Activated naive CD4-positive, alpha-beta T cell treated with anti-CD3 and anti-CD28 coated beads, Interleukin-2, amount 50 U/mL, for 24 hours (primary cell): ENCODE measurements around the gene TMEM245.

ENCODE experiments used
- H3K27ac Mint-ChIP-seq: one replicate; pipeline ENCODE4 v1.8.0; 2021; ENCODE audit warnings: mild to moderate bottlenecking, mixed read lengths
- H3K27me3 Mint-ChIP-seq: one replicate; pipeline ENCODE4 v1.8.0; 2021; ENCODE audit warnings: mixed read lengths
- H3K36me3 Mint-ChIP-seq: one replicate; pipeline ENCODE4 v1.8.0; 2021; ENCODE audit warnings: mixed read lengths
- H3K4me1 Mint-ChIP-seq: one replicate; pipeline ENCODE4 v1.8.0; 2021; ENCODE audit warnings: mixed read lengths
- H3K4me3 Mint-ChIP-seq: one replicate; pipeline ENCODE4 v1.8.0; 2021; ENCODE audit warnings: mild to moderate bottlenecking, mixed read lengths
- H3K9me3 Mint-ChIP-seq: one replicate; pipeline ENCODE4 v1.8.0; 2021; ENCODE audit warnings: mixed read lengths

TMEM245 gene

GRCh38 chr9:109098171-109098959, 21.4 kb downstream of the TMEM245 start:
- Mint-ChIP-seq H3K36me3 (peaks cover 21% of the 10 kb centered on the region), H3K9me3 (peaks cover 8% of the 10 kb centered on the region), H3K4me1 (peaks cover 95% of the 10 kb centered on the region), H3K27ac (peak overlapping the region; percentile 95), H3K4me3 (peak overlapping the region; percentile 70), H3K27me3 (no peaks in the 10 kb centered on the region)

- H3K9me3 Mint-ChIP-seq, result no peaks in the 10 kb centered on the region
- H3K4me1 Mint-ChIP-seq, result peaks cover 96% of the 10 kb centered on the region
- peak overlapping the region; percentile 37 for H3K4me3 Mint-ChIP-seq
- peak overlapping the region; percentile 99 for H3K27ac Mint-ChIP-seq
- H3K27me3 Mint-ChIP-seq, result no peaks in the 10 kb centered on the region
- peaks cover 18% of the 10 kb centered on the region for H3K36me3 Mint-ChIP-seq
These were observed 22.6 kb downstream of the TMEM245 start for GRCh38 chr9:109097146-109097545.

DNA sequence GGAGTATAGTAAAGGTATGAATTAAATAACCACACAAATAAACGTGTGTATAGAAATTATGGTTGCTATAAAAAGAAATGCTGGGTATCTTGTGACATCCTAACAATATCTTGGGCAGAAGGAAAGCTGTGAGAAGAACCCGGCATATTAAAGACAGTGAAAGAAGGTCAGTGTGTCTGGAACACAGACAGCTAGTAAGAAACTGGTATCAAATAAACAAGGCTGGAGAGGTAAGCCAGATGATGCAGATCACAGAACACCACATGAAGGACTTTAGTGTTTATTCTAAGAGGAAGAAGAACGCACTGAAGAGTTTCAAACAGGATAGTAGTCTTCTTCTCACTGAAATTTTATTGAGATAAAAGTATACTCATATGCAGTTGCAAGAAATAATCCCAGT, 24.4 kb downstream of the TMEM245 start:
- Mint-ChIP-seq H3K36me3 (peaks cover 27% of the 10 kb centered on the region), H3K4me3 (peak overlapping the region; percentile 35), H3K9me3 (no peaks in the 10 kb centered on the region), H3K27me3 (no peaks in the 10 kb centered on the region), H3K4me1 (peaks cover 89% of the 10 kb centered on the region), H3K27ac (peak overlapping the region; percentile 78)

- Mint-ChIP-seq H3K27me3 (no peaks in the 10 kb centered on the region), H3K4me3 (no peak overlapping the region), H3K36me3 (peaks cover 30% of the 10 kb centered on the region), H3K9me3 (no peaks in the 10 kb centered on the region), H3K4me1 (peaks cover 81% of the 10 kb centered on the region), H3K27ac (peak overlapping the region; percentile 78)
These were observed 25.5 kb downstream of the TMEM245 start for GRCh38 chr9:109094268-109094667.

DNA sequence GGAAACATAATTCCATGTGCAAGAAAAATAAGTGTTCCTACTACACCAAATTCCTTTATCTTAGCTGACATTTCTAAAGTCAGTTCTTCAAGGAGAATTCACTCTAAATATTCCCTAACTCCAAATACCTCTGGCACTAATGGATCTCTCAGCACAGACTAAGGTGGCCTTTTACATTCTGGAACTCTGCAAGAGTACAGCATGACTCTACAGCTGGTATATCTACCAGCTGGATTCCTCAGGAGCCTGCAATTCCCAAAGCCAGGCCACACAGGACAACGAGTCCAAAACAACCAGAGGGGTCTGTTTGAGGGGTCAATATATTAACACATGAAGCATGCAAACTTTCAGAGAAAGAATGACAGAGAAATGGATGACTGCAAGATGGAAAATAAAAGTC, 27.2 kb downstream of the TMEM245 start:
- no peaks in the 10 kb centered on the region for H3K9me3 Mint-ChIP-seq
- no peaks in the 10 kb centered on the region for H3K27me3 Mint-ChIP-seq
- peak overlapping the region; percentile 90 for H3K27ac Mint-ChIP-seq
- no peak overlapping the region for H3K4me3 Mint-ChIP-seq
- H3K36me3 Mint-ChIP-seq, result peaks cover 34% of the 10 kb centered on the region
- H3K4me1 Mint-ChIP-seq, result peaks cover 66% of the 10 kb centered on the region

GRCh38 chr9:109092051-109092580, 27.6 kb downstream of the TMEM245 start:
- H3K4me1 Mint-ChIP-seq, result peaks cover 64% of the 10 kb centered on the region
- no peaks in the 10 kb centered on the region for H3K27me3 Mint-ChIP-seq
- H3K9me3 Mint-ChIP-seq, result no peaks in the 10 kb centered on the region
- H3K36me3 Mint-ChIP-seq, result peaks cover 35% of the 10 kb centered on the region
- H3K27ac Mint-ChIP-seq, result peak overlapping the region; percentile 52
- no peak overlapping the region for H3K4me3 Mint-ChIP-seq

- Mint-ChIP-seq H3K4me1 (peaks cover 33% of the 10 kb centered on the region), H3K27ac (no peak overlapping the region), H3K36me3 (peaks cover 30% of the 10 kb centered on the region), H3K4me3 (no peak overlapping the region), H3K27me3 (no peaks in the 10 kb centered on the region), H3K9me3 (no peaks in the 10 kb centered on the region)
These were observed 31.5 kb downstream of the TMEM245 start for GRCh38 chr9:109088221-109088620.

DNA sequence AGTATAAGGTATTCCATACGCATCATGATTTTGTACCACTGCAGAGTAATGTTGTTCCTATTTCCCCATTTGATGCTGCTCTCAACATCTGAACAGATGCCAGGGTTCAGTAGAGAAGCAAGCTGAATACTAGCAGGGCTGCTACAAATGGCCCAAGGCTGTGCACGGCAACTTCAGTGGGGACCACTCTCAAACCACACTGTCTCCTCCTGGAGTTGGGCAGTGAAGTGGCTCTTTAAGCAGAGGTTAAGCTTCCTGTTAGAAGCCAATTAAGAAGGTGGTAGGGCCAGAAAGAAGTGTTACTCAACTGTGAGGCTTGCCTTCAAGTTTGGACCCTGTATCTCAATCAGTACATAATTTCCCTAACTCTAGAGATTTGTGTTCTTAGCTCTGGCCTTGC, 32.0 kb downstream of the TMEM245 start:
- Mint-ChIP-seq H3K4me1 (peaks cover 32% of the 10 kb centered on the region), H3K36me3 (peaks cover 30% of the 10 kb centered on the region)

GRCh38 chr9:109086221-109086620, 33.5 kb downstream of the TMEM245 start:
- peaks cover 28% of the 10 kb centered on the region for H3K36me3 Mint-ChIP-seq
- H3K4me1 Mint-ChIP-seq, result peaks cover 24% of the 10 kb centered on the region
- H3K4me3 Mint-ChIP-seq, result no peak overlapping the region
- no peaks in the 10 kb centered on the region for H3K9me3 Mint-ChIP-seq
- peak overlapping the region; percentile 16 for H3K27ac Mint-ChIP-seq
- H3K27me3 Mint-ChIP-seq, result no peaks in the 10 kb centered on the region

More for the DNA sequence above, 32.0 kb downstream of the TMEM245 start:
- Mint-ChIP-seq H3K27me3 (no peaks in the 10 kb centered on the region), H3K9me3 (no peaks in the 10 kb centered on the region), H3K4me3 (no peak overlapping the region), H3K27ac (no peak overlapping the region)

GRCh38 chr9:109085510-109085909, 34.2 kb downstream of the TMEM245 start:
- H3K9me3 Mint-ChIP-seq, result no peaks in the 10 kb centered on the region
- H3K36me3 Mint-ChIP-seq, result peaks cover 24% of the 10 kb centered on the region
- no peak overlapping the region for H3K4me3 Mint-ChIP-seq
- H3K27ac Mint-ChIP-seq, result no peak overlapping the region
- H3K27me3 Mint-ChIP-seq, result no peaks in the 10 kb centered on the region
- peaks cover 21% of the 10 kb centered on the region for H3K4me1 Mint-ChIP-seq

- no peaks in the 10 kb centered on the region for H3K9me3 Mint-ChIP-seq
- H3K36me3 Mint-ChIP-seq, result peaks cover 25% of the 10 kb centered on the region
- H3K4me3 Mint-ChIP-seq, result no peak overlapping the region
- H3K4me1 Mint-ChIP-seq, result peaks cover 21% of the 10 kb centered on the region
- no peak overlapping the region for H3K27ac Mint-ChIP-seq
- H3K27me3 Mint-ChIP-seq, result no peaks in the 10 kb centered on the region
These were observed 35.8 kb downstream of the TMEM245 start for GRCh38 chr9:109083813-109084405.

DNA sequence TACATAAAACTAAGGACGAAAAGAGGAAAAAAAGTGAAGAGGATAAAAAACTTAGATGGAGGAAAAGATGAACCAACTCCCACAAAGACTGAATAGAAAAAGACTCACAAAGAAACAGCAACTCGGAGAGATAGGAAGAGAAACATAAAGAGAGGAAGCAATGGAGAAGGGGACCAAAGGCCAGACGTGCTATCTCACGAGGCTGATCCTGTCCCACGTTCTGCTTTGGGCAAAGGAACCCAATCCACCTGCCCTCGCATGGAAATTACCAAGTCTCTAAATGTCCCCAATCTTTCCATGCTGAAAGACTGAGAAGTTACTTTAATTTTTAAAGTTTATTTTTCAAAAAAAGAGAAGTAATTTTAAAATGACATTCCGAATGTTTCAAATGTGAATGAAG, 36.6 kb downstream of the TMEM245 start:
- H3K36me3 Mint-ChIP-seq, result peaks cover 29% of the 10 kb centered on the region
- peaks cover 21% of the 10 kb centered on the region for H3K4me1 Mint-ChIP-seq
- H3K27me3 Mint-ChIP-seq, result no peaks in the 10 kb centered on the region
- H3K4me3 Mint-ChIP-seq, result no peak overlapping the region
- no peaks in the 10 kb centered on the region for H3K9me3 Mint-ChIP-seq
- H3K27ac Mint-ChIP-seq, result no peak overlapping the region

DNA sequence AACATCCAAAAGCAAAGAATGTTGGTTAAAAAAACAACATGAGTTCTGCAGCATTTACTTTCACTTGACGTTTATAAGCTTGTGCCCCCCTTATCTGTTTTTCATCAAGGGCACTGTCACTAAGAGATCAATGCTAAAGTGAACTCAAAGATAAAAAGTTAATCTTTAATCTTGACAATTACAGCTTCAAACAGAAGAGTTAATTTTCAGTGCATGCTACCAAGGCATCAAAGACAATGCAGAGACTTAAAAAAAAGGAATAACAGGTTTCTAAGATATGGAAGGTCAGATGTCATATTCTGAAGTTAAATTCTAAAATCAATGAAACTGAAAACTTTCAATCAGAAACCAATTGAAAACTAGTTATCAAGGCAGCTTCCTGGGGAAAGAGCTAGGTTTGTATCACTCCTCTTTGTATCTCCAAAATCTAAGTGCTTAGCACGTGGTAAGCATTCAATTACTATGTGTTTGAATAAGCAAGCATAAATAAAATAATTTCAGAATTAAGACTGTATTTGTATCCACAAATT, 37.6 kb downstream of the TMEM245 start:
- Mint-ChIP-seq H3K27me3 (no peaks in the 10 kb centered on the region), H3K36me3 (peaks cover 29% of the 10 kb centered on the region), H3K4me1 (peaks cover 18% of the 10 kb centered on the region), H3K27ac (peak overlapping the region; percentile 51), H3K4me3 (no peak overlapping the region), H3K9me3 (no peaks in the 10 kb centered on the region)

GRCh38 chr9:109074236-109074889, 45.4 kb downstream of the TMEM245 start:
- H3K9me3 Mint-ChIP-seq, result no peaks in the 10 kb centered on the region
- H3K27ac Mint-ChIP-seq, result no peak overlapping the region
- no peaks in the 10 kb centered on the region for H3K27me3 Mint-ChIP-seq
- peaks cover 4% of the 10 kb centered on the region for H3K4me1 Mint-ChIP-seq
- H3K4me3 Mint-ChIP-seq, result no peak overlapping the region
- peaks cover 18% of the 10 kb centered on the region for H3K36me3 Mint-ChIP-seq

GRCh38 chr9:109072821-109073435, 46.8 kb downstream of the TMEM245 start:
- H3K27me3 Mint-ChIP-seq, result no peaks in the 10 kb centered on the region
- peaks cover 10% of the 10 kb centered on the region for H3K36me3 Mint-ChIP-seq
- peaks cover 4% of the 10 kb centered on the region for H3K4me1 Mint-ChIP-seq
- peak overlapping the region; percentile 8 for H3K27ac Mint-ChIP-seq
- no peak overlapping the region for H3K4me3 Mint-ChIP-seq
- H3K9me3 Mint-ChIP-seq, result no peaks in the 10 kb centered on the region
